HCT116 (cell line): ENCODE data around the gene CUBN.

Source experiments
- EZH2 ChIP-seq: fragments of 200-600 bp; sonication (generic); IDR thresholded peaks from 2 replicates; pipeline ENCODE4 v1.6.1; 2017; ENCODE audit warnings: antibody characterized with exemption, mixed run types
- EZH2phosphoT487 ChIP-seq: fragments of 200-600 bp; IDR thresholded peaks from 2 replicates; pipeline ENCODE4 v1.6.1; 2018; ENCODE audit warnings: antibody characterized with exemption, borderline replicate concordance
- JUND ChIP-seq: IDR thresholded peaks from 2 replicates; pipeline ENCODE4 v1.6.1; 2012
- POLR2A ChIP-seq: IDR thresholded peaks from 2 replicates; pipeline ENCODE4 v1.7.0; 2011; ENCODE audit warnings: borderline replicate concordance; ENCODE audit not compliant: insufficient read depth, insufficient read length; ENCODE audit errors: extremely low read depth
- POLR2AphosphoS5 ChIP-seq: IDR thresholded peaks from 2 replicates; pipeline ENCODE4 v1.6.1; 2011; ENCODE audit warnings: mild to moderate bottlenecking, low read depth, low read length, moderate library complexity
- SP1 ChIP-seq: IDR thresholded peaks from 2 replicates; pipeline ENCODE4 v1.6.1; 2012; ENCODE audit warnings: low read depth
- YY1 ChIP-seq: IDR thresholded peaks from 2 replicates; pipeline ENCODE4 v1.6.1; 2011; ENCODE audit warnings: low read length, low read depth, moderate library complexity, mild to moderate bottlenecking; ENCODE audit not compliant: insufficient replicate concordance; ENCODE audit errors: extremely low read depth
- ZNF274 ChIP-seq: fragments of 200-500 bp; sonication (Bioruptor generic); IDR thresholded peaks from 2 replicates; pipeline ENCODE4 v1.6.1; 2014; ENCODE audit warnings: mild to moderate bottlenecking, low read depth, low read length, inconsistent platforms
- TF ChIP-seq, protein P1 (sequence below): IDR thresholded peaks from 2 replicates; pipeline ENCODE4 v1.6.1; 2012
- TF ChIP-seq, protein P2 (sequence below), 3 experiments: fragments of 200-600 bp in 1 of 3; sonication (generic) in 1 of 3; IDR thresholded peaks in 2 of 3; conservative IDR thresholded peaks in 1 of 3; 2 replicates each; pipeline ENCODE4 v1.5.1; 2012 to 2017; ENCODE audit warnings: low read depth in 2 of 3, low read length in 2 of 3, antibody characterized with exemption in 1 of 3, borderline replicate concordance in 1 of 3, control low read depth in 1 of 3, mild to moderate bottlenecking in 1 of 3, mixed read lengths in 1 of 3, mixed run types in 1 of 3, moderate library complexity in 1 of 3; ENCODE audit not compliant: insufficient read depth in 1 of 3
- TF ChIP-seq, protein P3 (sequence below): IDR thresholded peaks from 2 replicates; pipeline ENCODE4 v1.6.1; 2011; ENCODE audit warnings: mild to moderate bottlenecking, low read length, moderate library complexity; ENCODE audit not compliant: insufficient replicate concordance; ENCODE audit errors: extremely low read depth

- TF ChIP-seq, protein P1, sequence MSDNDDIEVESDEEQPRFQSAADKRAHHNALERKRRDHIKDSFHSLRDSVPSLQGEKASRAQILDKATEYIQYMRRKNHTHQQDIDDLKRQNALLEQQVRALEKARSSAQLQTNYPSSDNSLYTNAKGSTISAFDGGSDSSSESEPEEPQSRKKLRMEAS = no peak
- TF ChIP-seq, protein P2, sequence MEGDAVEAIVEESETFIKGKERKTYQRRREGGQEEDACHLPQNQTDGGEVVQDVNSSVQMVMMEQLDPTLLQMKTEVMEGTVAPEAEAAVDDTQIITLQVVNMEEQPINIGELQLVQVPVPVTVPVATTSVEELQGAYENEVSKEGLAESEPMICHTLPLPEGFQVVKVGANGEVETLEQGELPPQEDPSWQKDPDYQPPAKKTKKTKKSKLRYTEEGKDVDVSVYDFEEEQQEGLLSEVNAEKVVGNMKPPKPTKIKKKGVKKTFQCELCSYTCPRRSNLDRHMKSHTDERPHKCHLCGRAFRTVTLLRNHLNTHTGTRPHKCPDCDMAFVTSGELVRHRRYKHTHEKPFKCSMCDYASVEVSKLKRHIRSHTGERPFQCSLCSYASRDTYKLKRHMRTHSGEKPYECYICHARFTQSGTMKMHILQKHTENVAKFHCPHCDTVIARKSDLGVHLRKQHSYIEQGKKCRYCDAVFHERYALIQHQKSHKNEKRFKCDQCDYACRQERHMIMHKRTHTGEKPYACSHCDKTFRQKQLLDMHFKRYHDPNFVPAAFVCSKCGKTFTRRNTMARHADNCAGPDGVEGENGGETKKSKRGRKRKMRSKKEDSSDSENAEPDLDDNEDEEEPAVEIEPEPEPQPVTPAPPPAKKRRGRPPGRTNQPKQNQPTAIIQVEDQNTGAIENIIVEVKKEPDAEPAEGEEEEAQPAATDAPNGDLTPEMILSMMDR (IDR thresholded peaks at IDR 0.05 in 2 of 3, conservative IDR thresholded peaks at IDR 0.05 in 1 of 3; ENCODE audit: borderline replicate concordance in 1 of 3, insufficient read depth in 1 of 3, low read depth in 2 of 3, low read length in 2 of 3) = no peak
- no peak for TF ChIP-seq POLR2AphosphoS5
- TF ChIP-seq EZH2 = no peak
- no peak for TF ChIP-seq EZH2phosphoT487
- no peak for TF ChIP-seq JUND
- no peak for TF ChIP-seq POLR2A
- no peak for TF ChIP-seq ZNF274
- no peak for TF ChIP-seq SP1
- TF ChIP-seq, protein P3, sequence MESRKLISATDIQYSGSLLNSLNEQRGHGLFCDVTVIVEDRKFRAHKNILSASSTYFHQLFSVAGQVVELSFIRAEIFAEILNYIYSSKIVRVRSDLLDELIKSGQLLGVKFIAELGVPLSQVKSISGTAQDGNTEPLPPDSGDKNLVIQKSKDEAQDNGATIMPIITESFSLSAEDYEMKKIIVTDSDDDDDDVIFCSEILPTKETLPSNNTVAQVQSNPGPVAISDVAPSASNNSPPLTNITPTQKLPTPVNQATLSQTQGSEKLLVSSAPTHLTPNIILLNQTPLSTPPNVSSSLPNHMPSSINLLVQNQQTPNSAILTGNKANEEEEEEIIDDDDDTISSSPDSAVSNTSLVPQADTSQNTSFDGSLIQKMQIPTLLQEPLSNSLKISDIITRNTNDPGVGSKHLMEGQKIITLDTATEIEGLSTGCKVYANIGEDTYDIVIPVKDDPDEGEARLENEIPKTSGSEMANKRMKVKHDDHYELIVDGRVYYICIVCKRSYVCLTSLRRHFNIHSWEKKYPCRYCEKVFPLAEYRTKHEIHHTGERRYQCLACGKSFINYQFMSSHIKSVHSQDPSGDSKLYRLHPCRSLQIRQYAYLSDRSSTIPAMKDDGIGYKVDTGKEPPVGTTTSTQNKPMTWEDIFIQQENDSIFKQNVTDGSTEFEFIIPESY = no peak
- no peak for TF ChIP-seq YY1
Observed at GRCh38 chr10:17171141-17171641, 41.6 kb upstream of the CUBN start.
